Measurements from ENCODE around the gene RASL11B.

Gene RASL11B

GRCh38 chr4:52874948-52875347, 12.8 kb downstream of the RASL11B start:
- no peak for DNase-seq (ENCODE audit: low spot score)

- DNase-seq (ENCODE audit: low spot score): no peak
Measured at GRCh38 chr4:52876069-52876468, 14.0 kb downstream of the RASL11B start.

GRCh38 chr4:52877036-52877435, 14.9 kb downstream of the RASL11B start:
- no peak for DNase-seq (ENCODE audit: low spot score)

- DNase-seq (ENCODE audit: low spot score): no peak
Measured at GRCh38 chr4:52877694-52878093, 15.6 kb downstream of the RASL11B start.

GRCh38 chr4:52879471-52879870, 17.4 kb downstream of the RASL11B start:
- no peak for DNase-seq (ENCODE audit: low spot score)

GRCh38 chr4:52880994-52881393, 18.9 kb downstream of the RASL11B start:
- no peak for DNase-seq (ENCODE audit: low spot score)

- no peak for DNase-seq (ENCODE audit: low spot score)
Measured at GRCh38 chr4:52883183-52883621, 21.1 kb downstream of the RASL11B start.

GRCh38 chr4:52883707-52884669, 21.9 kb downstream of the RASL11B start:
- DNase-seq (ENCODE audit: low spot score): no peak

- peak; percentile 12 for DNase-seq (ENCODE audit: low spot score)
Measured at GRCh38 chr4:52884994-52885393, 22.9 kb downstream of the RASL11B start.

GRCh38 chr4:52889354-52889753, 27.2 kb downstream of the RASL11B start:
- no peak for DNase-seq (ENCODE audit: low spot score)

GRCh38 chr4:52889778-52890520, 27.8 kb downstream of the RASL11B start:
- DNase-seq (ENCODE audit: low spot score): no peak

- no peak for DNase-seq (ENCODE audit: low spot score)
Measured at GRCh38 chr4:52890521-52890791, 28.3 kb downstream of the RASL11B start.

- DNase-seq (ENCODE audit: low spot score): no peak
Measured at GRCh38 chr4:52891743-52892142, 29.6 kb downstream of the RASL11B start.

- DNase-seq (ENCODE audit: low spot score): peak; percentile 19
Measured at GRCh38 chr4:52892880-52893279, 30.8 kb downstream of the RASL11B start.

GRCh38 chr4:52894443-52894842, 32.3 kb downstream of the RASL11B start:
- DNase-seq (ENCODE audit: low spot score): peak; percentile 26

- no peak for DNase-seq (ENCODE audit: low spot score)
Measured at GRCh38 chr4:52903273-52903672, 41.2 kb downstream of the RASL11B start.

GRCh38 chr4:52904421-52904820, 42.3 kb downstream of the RASL11B start:
- DNase-seq (ENCODE audit: low spot score): peak; percentile 26

GRCh38 chr4:52907510-52907909, 45.4 kb downstream of the RASL11B start:
- no peak for DNase-seq (ENCODE audit: low spot score)

GRCh38 chr4:52910115-52910514, 48.0 kb downstream of the RASL11B start:
- no peak for DNase-seq (ENCODE audit: low spot score)

- DNase-seq (ENCODE audit: low spot score): peak; percentile 49
Measured at GRCh38 chr4:52911684-52912294, 49.7 kb downstream of the RASL11B start.

- DNase-seq (ENCODE audit: low spot score): peak; percentile 58
Measured at GRCh38 chr4:52912608-52913007, 50.5 kb downstream of the RASL11B start.

GRCh38 chr4:52914051-52914605, 52.0 kb downstream of the RASL11B start:
- DNase-seq (ENCODE audit: low spot score): peak; percentile 72

All from AG08395 (cell line).